ENCODE measurements around the gene RCOR2. TPM values are rescaled to one million over a fixed set of nuclear protein-coding genes. Genes with fewer than 3 reads are reported as not detected.

RCOR2 gene
- total and polyA plus RNA-seq, 2 experiments from 2014 or later: 5.5 to 66.9 TPM

GRCh38 chr11:63909591-63910506 lies 7.1 kb downstream of the RCOR2 start (continued):
- TF ChIP-seq ZNF462 (CRISPR knock-in tag; IDR thresholded peaks at IDR 0.05): no peak

- Mint-ChIP-seq H3K9me3 (no peaks in the 10 kb centered on the region; the same call in 2 of the 3 replicates), H3K4me3 (no peak overlapping the region; the same call in 2 of the 3 replicates), H3K4me1 (peaks cover 68% of the 10 kb centered on the region), H3K36me3 (ENCODE audit: low read depth) (peaks cover 38% of the 10 kb centered on the region), H3K27me3 (ENCODE audit: insufficient read depth, low read depth, poor library complexity) (peaks cover 26% of the 10 kb centered on the region), H3K27ac (peak overlapping the region; percentile 18; the same call in 1 of the 2 replicates)
- Histone ChIP-seq H3F3A (replicated peaks; ENCODE audit: low read depth) (peaks cover 34% of the 10 kb centered on the region), H3K4me3 (no peak overlapping the region), H3K4me1 (ENCODE audit: insufficient read depth) (peaks cover 56% of the 10 kb centered on the region), H3K36me3 (ENCODE audit: insufficient read depth) (peaks cover 6% of the 10 kb centered on the region; the same call in 1 of the 2 replicates), H3K27me3 (ENCODE audit: insufficient read depth) (no peaks in the 10 kb centered on the region), H3K9me2 (ENCODE audit: insufficient read depth) (no peaks in the 10 kb centered on the region), H3K79me2 (replicated peaks; ENCODE audit: insufficient read depth) (no peaks in the 10 kb centered on the region), H4K20me1 (replicated peaks; ENCODE audit: insufficient read depth) (peaks cover 7% of the 10 kb centered on the region; the same call in 1 of the 2 replicates), H2AFZ (no peak overlapping the region), H3K27ac (ENCODE audit: low read depth) (peak overlapping the region; percentile 89), H3K4me2 (peak overlapping the region; percentile 78)
- TF ChIP-seq JUNB (IDR thresholded peaks at IDR 0.05; ENCODE audit: unreplicated experiment): no peak
- no peak for TF ChIP-seq CTCF (conservative IDR thresholded peaks at IDR 0.05; ENCODE audit: low read depth in 2 of 2)
- TF ChIP-seq EZH2 (IDR thresholded peaks at IDR 0.05; ENCODE audit: low read depth, unreplicated experiment): no peak
- no peak for TF ChIP-seq CREB1 (CRISPR knock-in tag; IDR thresholded peaks at IDR 0.05; ENCODE audit: low read depth)
- TF ChIP-seq ETS1 (IDR thresholded peaks at IDR 0.05): no peak
- no peak for TF ChIP-seq ZNF114 (CRISPR knock-in tag; IDR thresholded peaks at IDR 0.05)
- no peak for TF ChIP-seq EZH2phosphoT487 (IDR thresholded peaks at IDR 0.05; ENCODE audit: unreplicated experiment)
- TF ChIP-seq POLR2AphosphoS5 (IDR thresholded peaks at IDR 0.05; ENCODE audit: low read depth): no peak
- TF ChIP-seq STAT1 (IDR thresholded peaks at IDR 0.05; ENCODE audit: unreplicated experiment): no peak
- TF ChIP-seq ZNF331 (CRISPR knock-in tag; IDR thresholded peaks at IDR 0.05; ENCODE audit: low read depth): no peak
- TF ChIP-seq NANOG (IDR thresholded peaks at IDR 0.05; ENCODE audit: borderline replicate concordance): no peak
- DNase-seq (ENCODE audit: low spot score) (no peak), ATAC-seq (no peak)
Measured at GRCh38 chr11:63908631-63909401, 8.1 kb downstream of the RCOR2 start.

Measured in GM23338 (cell line).